Lung (tissue), 12 donors: ENCODE measurements around the gene RBP3. TPM values are rescaled to one million over a fixed set of nuclear protein-coding genes. Genes with fewer than 3 reads are reported as not detected.
A peak's percentile ranks its signal among the peaks of the same experiment; 100 is the strongest.

Experiments
- ATAC-seq: fragments of 200-7000 bp; cut with Tn5 transposase; one replicate; pipeline ENCODE4 v1.9.1; 2020; ENCODE audit warnings: moderate number of reproducible peaks; ENCODE audit not compliant: insufficient read depth, low FRiP score
- DNase-seq, 3 donors: peaks; one replicate each; pipeline ENCODE4 v3.0.0-alpha.2; 2013 to 2017
- H3K27ac ChIP-seq, 2 donors: one replicate each; pipeline ENCODE4 v1.5.1; 2013; ENCODE audit warnings: mild to moderate bottlenecking in 2 of 2, moderate library complexity in 2 of 2, control low read depth in 1 of 2, inconsistent platforms in 1 of 2, low read depth in 1 of 2, low read length in 1 of 2
- H3K27me3 ChIP-seq, 3 donors: one replicate each; pipeline ENCODE4 v1.5.1; 2013; ENCODE audit warnings: low read length in 2 of 3; ENCODE audit not compliant: control insufficient read depth in 3 of 3, insufficient read depth in 3 of 3
- H3K36me3 ChIP-seq, 4 donors: one replicate each; pipeline ENCODE4 v1.5.1; 2013; ENCODE audit warnings: low read length in 4 of 4, mild to moderate bottlenecking in 1 of 4, moderate library complexity in 1 of 4; ENCODE audit not compliant: control insufficient read depth in 4 of 4, insufficient read depth in 4 of 4
- H3K4me1 ChIP-seq, 5 donors: one replicate each; pipeline ENCODE4 v1.5.1; 2013; ENCODE audit warnings: low read length in 5 of 5, mild to moderate bottlenecking in 2 of 5, moderate library complexity in 1 of 5; ENCODE audit not compliant: control insufficient read depth in 5 of 5, insufficient read depth in 5 of 5
- H3K4me3 ChIP-seq: one replicate; pipeline ENCODE4 v1.5.1; 2013; ENCODE audit warnings: mild to moderate bottlenecking, control low read depth, moderate library complexity
- H3K9ac ChIP-seq, 2 donors: one replicate each; pipeline ENCODE4 v1.5.1; 2013; ENCODE audit warnings: low read length in 2 of 2, control low read depth in 1 of 2; ENCODE audit not compliant: insufficient read depth in 1 of 2
- H3K9me3 ChIP-seq, 4 donors: one replicate each; pipeline ENCODE4 v1.5.1; 2013; ENCODE audit warnings: low read length in 3 of 4, mild to moderate bottlenecking in 1 of 4, moderate library complexity in 1 of 4; ENCODE audit not compliant: control insufficient read depth in 4 of 4, insufficient read depth in 3 of 4
- CTCF ChIP-seq: IDR thresholded peaks from 2 replicates; pipeline ENCODE4 v1.5.1; 2012; ENCODE audit warnings: mild to moderate bottlenecking; ENCODE audit errors: control extremely low read depth, extremely low read depth
- WGBS, 2 donors: extraction: QIAGEN DNeasy Blood & Tissue Kit; methylation state at CpG; one replicate each; pipeline ENCODE4 v1.1.7; 2013; 5-methylcytosine and 5-hydroxymethylcytosine counted together
- polyA plus RNA-seq, 2 donors: library from polyadenylated mRNA; stranded (reverse); fragments of 200-250 nt; gene quantifications; one replicate each; pipeline ENCODE4 v1.2.1, GENCODE V29; 2013
- total RNA-seq, 2 donors: library from RNA; depleted of rRNA in 1 of 2; stranded (reverse); fragments of >200 nt in 1 of 2; gene quantifications; one replicate each; pipeline ENCODE4 v1.2.1, GENCODE V29; 2014 to 2021
- donor health status: control.
- donor health status: control.
- donor health status: Bipolar disorder and iron deficiency.
- donor health status: healthy.
- donor health status: DM: yes; HTN: yes; CAD: no.

RBP3 gene
- total and polyA plus RNA-seq, 4 donors = 0.01 TPM; not detected in 3

GRCh38 chr10:47300429-47300931 is 47.7 kb upstream of the RBP3 start:
- Histone ChIP-seq H3K4me3 (peak overlapping the region; percentile 16), H3K36me3 (peaks cover 0 to 30% (median 8%) of the 10 kb centered on the region in 4 donors), H3K4me1 (peaks cover 0 to 83% (median 40%) of the 10 kb centered on the region in 5 donors), H3K9ac (peak overlapping the region in 1 of 2 donors; percentile 12), H3K9me3 (peaks cover 0 to 2% (median 0%) of the 10 kb centered on the region in 4 donors), H3K27ac (peak overlapping the region in 1 of 2 donors; percentile 38), H3K27me3 (peaks cover 0 to 11% (median 9%) of the 10 kb centered on the region in 3 donors)
- ATAC-seq = no peak
- WGBS, 2 donors = 2% methylated on average over 51 to 57 of the region's 57 CpGs
- DNase-seq = peak; percentile 30 to 41 (median 33)
- no peak for TF ChIP-seq CTCF

GRCh38 chr10:47301833-47302232 is 46.3 kb upstream of the RBP3 start:
- TF ChIP-seq CTCF = no peak
- H3K4me3 ChIP-seq = no peak overlapping the region
- peaks cover 0 to 83% (median 36%) of the 10 kb centered on the region in 5 donors for H3K4me1 ChIP-seq
- H3K27me3 ChIP-seq = peaks cover 0 to 9% (median 8%) of the 10 kb centered on the region in 3 donors
- DNase-seq = peak in 1 of 3 donors; percentile 36
- H3K27ac ChIP-seq = no peak overlapping the region
- no peak for ATAC-seq
- H3K9ac ChIP-seq = peak overlapping the region; percentile 46 to 76
- 73 to 91% methylated on average over 2 of the region's 2 CpGs for WGBS, 2 donors
- H3K9me3 ChIP-seq = no peaks in the 10 kb centered on the region
- H3K36me3 ChIP-seq = peaks cover 0 to 40% (median 12%) of the 10 kb centered on the region in 4 donors

GRCh38 chr10:47303105-47303504 is 45.1 kb upstream of the RBP3 start:
- H3K4me3 ChIP-seq = no peak overlapping the region
- H3K9ac ChIP-seq = peak overlapping the region; percentile 41 to 76
- H3K9me3 ChIP-seq = no peaks in the 10 kb centered on the region
- DNase-seq (no peak), ATAC-seq (no peak)
- 79 to 87% methylated on average over 7 of the region's 7 CpGs for WGBS, 2 donors
- H3K27ac ChIP-seq = no peak overlapping the region
- peaks cover 0 to 9% (median 7%) of the 10 kb centered on the region in 3 donors for H3K27me3 ChIP-seq
- H3K4me1 ChIP-seq = peaks cover 0 to 83% (median 40%) of the 10 kb centered on the region in 5 donors
- no peak for TF ChIP-seq CTCF
- peaks cover 0 to 40% (median 13%) of the 10 kb centered on the region in 4 donors for H3K36me3 ChIP-seq
